ENCODE measurements around the gene SLC5A2.

- TF ChIP-seq YY1 (IDR thresholded peaks at IDR 0.05; ENCODE audit: insufficient read depth, insufficient read length) (no peak), SUZ12 (IDR thresholded peaks at IDR 0.05; ENCODE audit: extremely low read depth, insufficient read depth, insufficient read length) (no peak)
These were observed 8.7 kb upstream of the SLC5A2 start for GRCh38 chr16:31474173-31474714.
